Activated T-cell treated with anti-CD3 and anti-CD28 coated beads for 4 hours (primary cell): ENCODE data around the gene DCHS2.

Source experiments
- DNase-seq: peaks from one replicate; pipeline ENCODE4 v3.0.0-alpha.2; 2020

Gene DCHS2, protein sequence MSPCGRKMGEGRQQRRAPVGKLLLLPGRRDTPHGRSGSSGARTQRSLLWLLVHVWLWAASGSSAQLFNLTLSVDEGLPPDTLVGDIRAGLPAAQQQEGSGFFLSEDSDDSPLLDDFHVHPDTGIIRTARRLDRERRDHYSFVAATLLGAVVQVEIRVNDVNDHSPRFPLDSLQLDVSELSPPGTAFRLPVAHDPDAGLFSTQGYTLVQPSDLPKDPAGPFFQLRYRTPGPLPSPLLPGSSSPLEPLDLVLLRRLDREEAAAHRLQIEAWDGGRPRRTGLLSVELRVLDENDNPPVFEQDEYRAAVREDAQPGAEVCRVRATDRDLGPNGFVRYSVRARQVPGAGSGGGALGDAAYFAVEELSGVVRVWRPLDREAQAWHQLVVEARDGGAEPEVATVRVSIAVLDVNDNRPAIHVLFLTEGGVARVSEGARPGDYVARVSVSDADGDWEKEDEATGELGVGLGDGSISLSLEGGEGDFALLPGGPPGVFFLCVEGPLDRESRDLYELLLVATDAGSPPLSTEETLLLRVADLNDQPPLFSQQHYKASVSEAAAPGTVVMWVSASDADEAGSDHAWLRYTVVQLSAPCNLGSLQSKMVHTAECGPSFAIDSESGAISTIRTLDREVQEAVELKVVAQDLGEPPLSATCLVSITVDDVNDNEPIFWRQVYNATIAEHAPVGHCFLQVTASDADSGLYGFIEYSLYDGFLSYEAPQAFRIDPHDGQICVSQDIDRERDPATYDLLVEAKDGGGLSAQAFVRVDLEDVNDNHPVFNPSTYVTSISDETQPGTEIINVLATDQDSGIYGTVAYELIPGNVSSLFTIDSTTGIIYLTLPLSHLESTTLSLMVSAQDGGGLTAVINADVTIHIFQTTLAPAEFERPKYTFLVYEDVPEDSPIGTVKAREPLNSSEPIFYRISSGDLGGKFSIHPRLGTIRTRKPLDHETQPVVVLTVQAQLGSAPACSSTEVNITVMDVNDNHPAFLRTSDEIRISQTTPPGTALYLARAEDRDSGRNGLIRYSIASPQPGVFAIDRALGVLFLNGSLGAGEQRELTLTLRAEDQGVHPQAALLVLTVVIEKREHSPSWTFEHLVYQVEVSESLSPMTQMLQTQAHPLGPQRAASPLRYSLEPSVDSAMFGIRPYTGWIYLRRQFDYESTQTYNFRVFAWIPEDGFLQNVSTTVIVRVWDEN (N-terminal part only)

DNA sequence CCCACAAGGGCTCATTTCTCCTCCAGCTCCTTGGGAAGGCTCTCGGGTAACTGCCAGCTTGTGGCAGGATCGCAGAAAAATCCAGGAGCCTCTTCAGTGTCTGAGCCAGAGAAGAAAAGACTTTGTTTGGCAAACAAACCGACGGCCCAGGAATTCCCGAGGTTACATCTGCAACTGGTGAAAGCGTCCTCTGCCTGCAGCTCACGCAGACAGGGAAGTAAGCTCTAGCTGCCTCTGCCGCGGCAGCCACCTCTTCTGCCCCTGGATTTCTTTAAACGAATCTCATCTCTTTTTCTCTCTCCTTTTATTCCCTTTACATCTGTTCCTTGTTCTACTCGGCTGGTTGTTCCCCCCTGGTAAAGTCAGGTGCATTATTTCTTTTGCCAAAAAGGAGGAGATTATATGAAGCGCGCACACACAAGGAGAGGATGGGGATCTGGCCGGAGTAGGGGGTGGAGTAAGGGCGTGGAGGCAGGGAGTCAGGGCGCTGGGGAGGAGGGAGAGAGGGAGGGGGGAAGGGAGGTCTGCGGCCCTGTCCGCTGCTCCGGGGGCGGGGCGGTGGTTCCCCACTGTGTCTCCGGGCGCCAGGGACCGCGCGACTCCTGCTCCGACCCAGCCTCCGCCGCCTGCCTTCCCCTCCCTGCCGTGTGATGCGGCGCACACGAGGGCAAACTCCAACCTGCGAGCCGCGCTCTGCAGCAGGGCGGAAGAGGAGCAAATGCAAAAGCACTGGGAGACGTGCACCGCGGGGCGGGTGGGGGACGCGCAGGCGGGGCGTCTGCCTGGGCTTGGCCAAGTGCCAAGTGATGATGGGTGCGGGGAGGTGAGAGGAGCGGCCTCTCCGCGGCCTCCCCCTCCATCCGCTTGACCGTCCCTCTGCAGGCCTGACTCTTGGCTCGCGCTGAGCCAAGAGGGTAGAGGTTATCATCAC is at the start of gene DCHS2:
Gene DCHS2 (minus strand): TSS at position 459 of the 931 bp plus-strand sequence. CDS start 444 bp downstream, at position 15.
- no peak for DNase-seq

- DNase-seq = no peak
Observed at GRCh38 chr4:154534296-154534695, 42.7 kb upstream of the DCHS2 start.

DNA sequence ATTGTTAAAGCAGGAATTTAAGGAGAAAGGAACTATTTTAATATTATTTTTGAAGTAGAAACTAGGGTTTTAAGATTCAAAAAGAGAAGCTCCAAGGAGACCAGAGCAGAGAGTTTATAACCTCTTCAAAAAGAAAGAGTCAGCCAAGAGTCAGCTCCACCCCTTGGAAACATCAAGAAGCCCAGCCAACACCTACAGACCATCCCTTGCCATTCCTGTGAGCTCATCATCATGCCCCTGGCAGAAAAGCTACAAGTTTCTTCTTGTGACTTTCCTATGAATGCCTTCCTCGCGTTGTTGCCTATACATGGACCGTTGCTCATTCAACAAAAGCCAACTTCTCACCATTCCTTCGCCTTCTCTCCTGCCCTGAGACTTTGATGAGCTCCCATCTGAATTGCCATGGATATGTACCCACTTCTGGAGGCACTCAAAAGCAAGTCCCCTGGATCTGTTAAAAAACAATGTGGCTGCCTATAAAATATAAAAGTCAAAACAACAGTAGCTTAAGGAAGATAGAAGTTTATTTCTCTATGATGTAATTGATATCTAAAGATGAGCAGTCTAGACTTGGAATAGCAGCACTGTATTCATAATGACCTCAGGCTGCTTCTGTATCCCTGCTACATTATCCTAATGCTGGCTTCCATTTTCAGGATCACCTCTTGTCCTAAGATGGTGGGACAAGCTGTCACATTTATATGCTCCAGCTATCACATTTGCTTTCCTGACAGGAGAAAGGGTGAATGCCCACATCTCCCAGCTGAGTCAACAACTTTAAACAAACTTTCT is 38.3 kb upstream of the DCHS2 start:
- no peak for DNase-seq

- DNase-seq = no peak
Observed at GRCh38 chr4:154528869-154529268, 37.3 kb upstream of the DCHS2 start.

- DNase-seq = no peak
Observed at GRCh38 chr4:154527308-154527707, 35.7 kb upstream of the DCHS2 start.

DNA sequence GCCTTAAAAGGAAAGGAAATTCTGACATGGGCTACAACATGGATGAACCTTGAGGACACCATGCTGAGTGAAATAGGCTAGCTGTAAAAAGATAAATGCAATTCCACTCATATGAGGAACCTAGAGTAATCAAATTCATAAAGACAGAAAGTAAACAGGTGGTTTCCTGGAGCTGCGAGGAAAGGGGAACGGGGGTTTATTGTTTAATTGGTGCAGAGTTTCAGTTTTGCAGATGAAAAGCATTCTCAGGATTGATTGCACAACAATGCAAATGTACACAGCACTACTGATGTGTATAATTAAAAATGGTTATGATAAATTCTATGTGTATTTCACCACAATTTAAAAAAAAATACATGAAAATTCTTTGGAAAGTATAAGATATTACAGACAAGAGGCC is 34.6 kb upstream of the DCHS2 start:
- DNase-seq = no peak

GRCh38 chr4:154521607-154522006 is 30.0 kb upstream of the DCHS2 start:
- DNase-seq = no peak

- DNase-seq = no peak
Observed at GRCh38 chr4:154519214-154519613, 27.6 kb upstream of the DCHS2 start.

DNA sequence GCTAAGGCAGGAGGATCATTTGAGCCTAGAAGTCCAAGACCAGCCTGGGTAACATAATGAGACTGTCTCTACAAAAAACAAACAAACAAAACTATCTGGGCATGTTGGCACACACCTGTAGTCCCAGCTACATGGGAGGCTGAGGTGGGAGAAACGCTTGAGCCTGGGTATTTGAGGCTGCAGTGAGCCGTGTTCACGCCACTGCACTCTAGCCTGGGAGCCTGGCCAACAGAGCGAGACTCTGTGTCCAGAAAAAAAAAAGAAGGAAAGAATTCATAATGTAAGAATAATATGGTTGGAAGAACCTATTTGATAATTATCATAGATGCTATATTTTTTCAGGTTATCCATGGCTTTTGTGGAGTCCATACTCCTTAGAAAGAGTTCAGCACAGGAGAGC is 26.0 kb upstream of the DCHS2 start:
- DNase-seq = no peak

GRCh38 chr4:154516318-154517029 is 24.9 kb upstream of the DCHS2 start:
- no peak for DNase-seq

GRCh38 chr4:154511981-154512380 is 20.4 kb upstream of the DCHS2 start:
- DNase-seq = no peak

DNA sequence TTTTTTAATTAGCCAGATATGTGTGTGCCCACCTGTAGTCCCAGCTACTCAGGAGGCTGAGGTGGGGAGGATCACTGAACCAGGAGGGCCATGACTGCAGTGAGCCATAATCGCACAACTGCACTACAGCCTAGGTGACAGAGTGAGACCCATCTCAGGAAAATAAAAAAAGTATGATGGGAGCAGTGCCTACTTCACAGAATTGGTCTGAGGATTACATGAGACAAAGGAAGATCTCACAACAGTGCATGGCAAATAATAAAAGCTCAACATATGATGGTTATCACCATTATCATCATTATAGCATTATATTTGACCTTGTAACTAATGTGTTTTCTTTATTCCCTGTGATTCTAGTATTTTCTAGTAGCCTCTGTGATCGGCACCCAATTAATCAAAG is 19.9 kb upstream of the DCHS2 start:
- no peak for DNase-seq

DNA sequence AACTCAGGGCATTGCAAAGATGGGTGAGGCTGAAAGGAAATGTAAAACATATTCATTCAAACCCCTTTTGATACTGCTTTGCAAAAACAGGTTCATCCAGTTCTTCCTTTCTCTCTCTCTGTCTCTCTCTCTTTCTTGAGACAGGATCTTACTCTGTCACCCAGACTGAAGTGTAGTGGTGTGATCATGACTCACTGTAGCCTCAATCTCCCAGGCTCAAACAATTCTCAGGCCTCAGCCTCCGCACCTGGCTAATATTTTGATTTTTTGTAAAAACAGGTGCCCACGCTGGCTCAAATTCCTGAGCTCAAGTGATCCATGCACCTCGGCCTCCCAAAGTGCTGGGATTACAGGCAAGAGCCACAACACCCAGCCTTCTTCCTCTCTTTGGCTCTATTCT is 15.6 kb upstream of the DCHS2 start:
- no peak for DNase-seq

DNA sequence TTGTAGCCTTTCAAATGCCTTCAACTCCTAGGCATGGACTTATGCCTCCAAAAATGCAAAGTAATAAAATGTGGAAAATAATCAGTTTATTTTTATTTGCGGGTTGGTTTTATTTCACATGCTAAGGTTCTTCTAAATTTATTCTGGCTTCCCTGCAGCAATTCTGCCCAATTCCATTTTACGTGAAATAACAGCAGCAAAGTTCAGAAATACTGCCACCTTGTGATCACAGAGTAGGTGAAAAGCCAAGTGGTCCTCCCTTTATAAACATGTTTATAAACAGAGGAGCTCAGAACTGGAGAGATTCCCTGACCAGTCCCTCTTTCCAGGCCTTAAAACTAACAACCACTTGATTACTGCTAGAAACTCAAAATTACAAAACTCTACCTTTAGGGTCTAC is 14.7 kb upstream of the DCHS2 start:
- no peak for DNase-seq

GRCh38 chr4:154503598-154503997 is 12.0 kb upstream of the DCHS2 start:
- no peak for DNase-seq

GRCh38 chr4:154502111-154502510 is 10.5 kb upstream of the DCHS2 start:
- no peak for DNase-seq

DNA sequence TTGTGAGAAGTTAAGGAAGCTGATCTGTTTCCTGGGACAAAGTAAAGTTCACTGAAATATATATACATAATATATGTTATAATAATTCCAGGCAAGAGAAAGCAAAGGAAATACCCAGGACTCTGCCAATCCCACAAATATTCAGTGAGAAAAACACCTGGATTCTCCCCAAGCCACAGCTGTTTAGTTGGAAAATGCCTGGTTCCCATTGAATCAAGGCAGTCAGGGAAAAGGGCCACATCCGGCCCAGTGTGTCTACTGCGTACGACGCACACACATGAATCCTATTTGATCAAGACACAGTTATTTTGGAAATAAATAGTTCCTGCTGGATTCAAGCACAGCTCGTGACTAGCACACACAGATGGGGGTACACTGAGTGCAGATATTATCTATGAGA is 6.3 kb upstream of the DCHS2 start:
- no peak for DNase-seq

GRCh38 chr4:154495867-154496266 is 4.3 kb upstream of the DCHS2 start:
- no peak for DNase-seq

GRCh38 chr4:154492288-154492687 is 689 bp upstream of the DCHS2 start:
- no peak for DNase-seq

- DNase-seq = no peak
Observed at GRCh38 chr4:154490583-154491340, 837 bp downstream of the DCHS2 start.
